NCI-H82 (cell line): ENCODE results near the gene C5orf34.
"Not testable (repeated sequence)": the region's sequence is repeated elsewhere in the genome, so short reads cannot be mapped to it uniquely, and the experiment has no call there.

Experiments used
- DNase-seq: peaks from one replicate; lab custom pipeline; 2025; lab: John Stamatoyannopoulos, UW

C5orf34 gene

GRCh38 chr5:43514025-43514424, 923 bp downstream of the C5orf34 start:
- DNase-seq: no peak

GRCh38 chr5:43511062-43511461, 3.9 kb downstream of the C5orf34 start:
- not testable (repeated sequence) for DNase-seq

DNA sequence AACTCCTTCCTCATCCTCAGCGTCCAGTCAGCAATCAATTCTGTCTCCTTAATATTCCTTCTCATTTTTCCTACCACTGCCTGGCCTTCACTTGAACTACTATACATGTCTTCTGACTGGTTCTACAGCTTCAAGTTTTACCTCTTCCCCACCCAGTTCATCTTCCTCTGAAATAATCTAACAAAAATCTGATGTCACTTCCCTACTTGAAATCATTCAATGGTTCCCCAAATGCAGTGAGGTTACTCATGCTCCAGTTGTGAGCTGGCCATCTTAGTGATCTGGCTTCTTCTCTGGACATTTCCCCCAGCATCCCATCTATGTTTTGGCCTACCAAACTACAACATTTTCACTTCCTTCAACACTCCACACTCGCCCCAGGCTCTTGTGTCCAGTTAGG, 16.4 kb downstream of the C5orf34 start:
- DNase-seq: no peak

DNA sequence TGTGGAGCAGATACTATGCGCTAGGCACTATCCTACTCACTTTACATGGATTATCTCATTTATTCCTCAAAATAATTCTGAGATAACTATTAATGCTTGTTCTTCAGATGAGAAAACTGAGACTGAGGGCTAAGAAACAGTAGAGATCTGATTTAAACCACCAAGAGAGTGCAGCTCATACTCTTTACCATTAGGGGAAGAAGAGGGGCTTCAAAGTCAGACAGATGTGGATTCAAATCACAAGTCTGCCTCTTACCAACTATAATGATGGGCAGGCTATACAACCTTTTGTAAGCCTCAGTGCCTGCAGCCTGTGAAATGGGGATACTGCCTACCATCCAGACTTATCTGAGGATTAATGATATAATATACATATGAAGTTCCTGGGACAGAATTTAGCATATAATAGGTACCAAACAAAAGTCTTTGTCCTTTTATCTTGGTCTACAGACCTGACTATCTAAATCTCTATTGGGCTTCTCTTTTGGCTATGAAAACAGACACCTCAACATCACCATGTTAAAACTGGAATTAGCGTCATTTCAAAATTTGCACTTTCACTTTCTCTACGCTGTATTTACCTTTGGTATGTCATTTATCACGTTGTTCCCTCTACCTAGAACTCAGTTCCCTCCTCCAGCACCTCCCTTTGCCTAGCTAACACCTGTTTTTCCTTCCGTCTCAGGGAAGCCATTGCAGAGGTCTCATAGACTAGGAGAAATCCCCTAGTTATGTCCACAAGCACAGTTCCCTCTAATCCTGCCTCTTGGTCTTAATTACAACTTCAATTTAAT, 17.4 kb downstream of the C5orf34 start:
- no peak for DNase-seq

DNA sequence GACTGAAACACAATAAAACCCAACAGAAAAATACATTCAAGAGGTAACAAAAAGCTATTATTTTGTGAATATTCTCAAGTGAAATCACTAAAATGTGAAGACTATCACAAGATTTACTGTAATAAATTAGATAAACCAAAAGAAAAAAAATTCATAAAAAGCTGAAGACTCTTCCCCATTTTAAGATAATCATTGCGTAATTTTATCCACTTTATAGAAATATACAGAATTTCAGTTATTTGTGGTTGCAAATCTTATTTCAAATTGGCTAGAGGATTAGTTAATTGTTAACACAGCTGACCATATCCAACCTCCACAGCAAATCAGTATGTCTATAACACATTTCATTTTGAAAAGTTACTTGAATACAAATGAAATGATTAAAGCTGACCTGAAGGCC, 23.6 kb downstream of the C5orf34 start:
- no peak for DNase-seq

DNA sequence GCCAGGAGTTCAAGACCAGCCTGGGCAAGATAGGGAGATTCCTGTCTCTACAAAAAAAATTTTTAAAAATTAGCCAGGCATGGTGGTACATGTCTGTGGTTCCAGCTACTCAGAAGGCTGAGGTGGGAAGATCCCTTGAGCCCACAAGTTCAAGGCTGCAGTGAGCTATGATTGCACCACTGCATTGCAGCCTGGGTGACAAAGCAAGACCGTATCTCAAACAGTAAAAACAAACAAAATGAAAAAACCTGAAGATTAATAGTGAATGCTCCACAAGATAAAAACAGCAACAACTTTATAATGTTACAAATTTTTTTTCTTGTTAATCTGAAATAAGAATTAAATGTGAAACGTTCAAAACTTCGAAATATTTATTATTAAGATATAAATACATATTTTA, 28.6 kb downstream of the C5orf34 start:
- no peak for DNase-seq

GRCh38 chr5:43485406-43485805, 29.5 kb downstream of the C5orf34 start:
- DNase-seq: no peak

DNA sequence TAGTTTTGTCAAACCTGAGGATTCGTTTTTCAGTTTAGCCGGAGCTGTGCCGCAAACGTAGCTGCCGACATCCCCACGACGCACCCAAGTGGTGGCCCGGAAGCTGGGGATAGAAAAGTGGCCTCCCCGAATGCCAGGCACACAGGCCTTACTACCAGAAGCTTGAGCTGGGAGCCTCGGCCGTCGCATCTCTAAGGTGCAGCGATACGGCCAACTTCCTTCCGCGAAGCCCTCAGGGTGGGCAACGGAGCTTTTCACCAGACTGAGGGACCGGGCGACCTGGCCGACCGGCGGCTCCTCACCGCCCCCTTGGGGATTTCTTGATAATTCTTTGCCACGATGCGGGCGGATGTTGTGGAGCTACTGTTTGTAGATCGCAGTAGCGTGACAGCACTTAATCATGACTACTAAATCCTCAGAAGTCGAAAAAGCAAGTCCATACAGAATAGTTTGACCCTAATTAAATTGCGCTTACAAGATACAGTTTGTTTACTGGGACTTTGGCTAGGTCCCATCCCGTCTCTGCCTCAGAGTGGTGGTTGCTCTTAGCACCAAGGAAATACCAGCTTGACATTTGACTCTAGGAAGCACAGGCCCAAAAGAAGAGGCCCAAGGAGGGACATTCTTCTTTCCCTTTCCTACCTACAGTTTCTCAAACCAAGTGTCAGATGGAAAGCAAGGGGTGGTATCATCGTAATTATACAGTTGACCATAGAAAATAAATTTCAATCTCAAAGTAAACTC, 30.7 kb downstream of the C5orf34 start:
- peak; percentile 86 for DNase-seq

DNA sequence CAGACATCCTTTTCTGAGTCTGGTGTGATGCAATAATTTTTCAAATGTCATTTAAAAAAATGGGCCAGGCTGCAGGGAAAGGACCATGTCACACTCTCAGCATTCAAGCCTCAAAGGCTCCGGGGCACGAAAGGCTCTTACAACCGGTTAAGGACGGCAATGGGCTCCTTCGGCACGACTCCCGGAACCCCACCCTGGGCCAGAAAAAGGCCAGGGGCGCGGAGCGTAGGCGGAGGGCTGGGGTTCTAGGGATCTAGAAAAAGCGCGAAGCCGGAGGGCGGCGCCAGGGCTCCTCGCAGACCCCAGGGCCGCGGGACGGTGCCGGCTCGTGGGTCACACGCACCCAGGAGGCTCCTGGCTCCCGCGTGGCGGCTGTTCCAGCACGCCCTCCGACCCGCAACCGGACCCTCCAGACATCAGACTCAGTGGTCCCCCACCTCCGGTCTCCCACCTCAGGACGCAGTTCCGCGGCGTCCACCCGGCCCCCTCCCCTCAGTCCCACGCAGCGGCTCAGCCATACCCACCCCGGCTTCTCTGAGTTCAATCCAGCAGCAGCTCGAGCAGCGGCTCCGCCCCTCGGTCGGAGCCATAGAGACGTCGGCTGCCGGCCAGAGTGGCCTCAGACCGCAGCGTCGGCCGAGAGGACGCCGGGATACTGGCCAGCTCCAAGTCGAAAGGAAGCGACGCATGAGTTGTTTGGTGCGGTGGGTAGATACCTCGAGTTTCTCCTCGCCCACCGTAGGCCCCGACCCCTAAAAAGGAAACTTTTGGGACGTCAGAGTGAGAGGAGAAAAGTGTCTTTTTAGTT, 31.4 kb downstream of the C5orf34 start, which contains the start of gene TMEM267:
Gene TMEM267, minus strand, starts transcription at position 568 of the 808 bp plus-strand sequence. CDS start 29,896 bp downstream, outside the sequence.
- DNase-seq: peak; percentile 94

GRCh38 chr5:43482490-43483297, 32.3 kb downstream of the C5orf34 start:
- DNase-seq: no peak

GRCh38 chr5:43469671-43470391, 45.1 kb downstream of the C5orf34 start:
- no peak for DNase-seq

DNA sequence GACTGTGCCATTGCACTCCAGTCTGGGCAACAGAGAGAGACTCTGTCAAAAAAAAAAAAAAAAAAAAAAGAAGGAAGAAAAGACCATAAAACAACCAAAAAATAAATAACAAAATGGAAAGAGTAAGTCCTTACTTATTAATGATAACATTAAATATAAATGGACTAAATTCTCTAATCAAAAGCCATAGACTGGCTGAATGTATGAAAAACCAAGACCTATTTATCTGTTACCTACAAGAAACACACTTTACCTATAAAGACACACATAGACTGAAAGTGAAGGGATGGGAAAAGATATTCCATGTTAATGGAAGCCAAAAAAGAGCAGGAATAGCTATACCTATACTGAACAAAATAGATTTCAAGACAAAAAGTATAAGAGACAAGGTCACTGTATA, 47.8 kb downstream of the C5orf34 start:
- DNase-seq: no peak

DNA sequence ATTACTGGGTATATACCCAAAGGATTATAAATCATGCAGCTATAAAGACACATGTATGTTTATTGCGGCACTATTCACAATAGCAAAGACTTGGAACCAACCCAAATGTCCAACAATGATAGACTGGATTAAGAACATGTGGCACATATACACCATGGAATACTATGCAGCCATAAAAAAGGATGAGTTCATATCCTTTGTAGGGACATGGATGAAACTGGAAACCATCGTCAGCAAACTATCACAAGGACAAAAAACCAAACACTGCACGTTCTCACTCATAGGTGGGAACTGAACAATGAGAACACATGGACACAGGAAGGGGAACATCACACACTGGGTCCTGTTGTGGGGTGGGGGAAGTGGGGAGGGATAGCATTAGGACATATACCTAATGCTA, 49.5 kb downstream of the C5orf34 start:
- DNase-seq: not testable (repeated sequence)

GRCh38 chr5:43461066-43461465, 53.9 kb downstream of the C5orf34 start:
- DNase-seq: no peak

DNA sequence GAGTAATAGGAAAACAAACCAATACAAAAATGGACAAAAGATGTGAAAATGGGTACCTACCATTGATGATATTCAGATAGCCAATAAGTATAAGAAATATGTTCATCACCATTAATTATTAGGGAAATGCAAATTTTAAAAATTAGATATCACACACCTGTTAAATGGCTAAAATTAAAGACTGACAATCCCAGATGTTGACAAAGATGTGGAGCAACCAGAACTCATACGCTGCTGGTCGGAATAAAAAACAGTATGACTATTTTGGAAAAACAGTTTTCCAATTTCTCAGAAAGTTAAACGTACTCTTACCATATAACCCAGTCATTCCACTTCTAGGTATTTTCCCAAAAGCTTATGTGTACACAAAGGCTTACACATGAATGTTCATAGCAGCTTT, 58.4 kb downstream of the C5orf34 start:
- no peak for DNase-seq

DNA sequence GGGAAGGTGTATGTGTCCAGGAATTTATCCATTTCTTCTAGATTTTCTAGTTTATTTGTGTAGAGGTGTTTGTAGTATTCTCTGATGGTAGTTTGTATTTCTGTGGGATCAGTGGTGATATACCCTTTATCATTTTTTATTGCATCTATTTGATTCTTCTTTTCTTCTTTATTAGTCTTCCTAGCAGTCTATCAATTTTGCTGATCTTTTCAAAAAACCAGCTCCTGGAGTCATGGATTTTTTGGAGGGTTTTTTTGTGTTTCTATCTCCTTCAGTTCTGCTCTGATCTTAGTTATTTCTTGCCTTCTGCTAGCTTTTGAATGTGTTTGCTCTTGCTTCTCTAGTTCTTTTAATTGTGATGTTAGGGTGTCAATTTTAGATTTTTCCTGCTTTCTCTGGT, 73.4 kb downstream of the C5orf34 start:
- DNase-seq: not testable (repeated sequence)

DNA sequence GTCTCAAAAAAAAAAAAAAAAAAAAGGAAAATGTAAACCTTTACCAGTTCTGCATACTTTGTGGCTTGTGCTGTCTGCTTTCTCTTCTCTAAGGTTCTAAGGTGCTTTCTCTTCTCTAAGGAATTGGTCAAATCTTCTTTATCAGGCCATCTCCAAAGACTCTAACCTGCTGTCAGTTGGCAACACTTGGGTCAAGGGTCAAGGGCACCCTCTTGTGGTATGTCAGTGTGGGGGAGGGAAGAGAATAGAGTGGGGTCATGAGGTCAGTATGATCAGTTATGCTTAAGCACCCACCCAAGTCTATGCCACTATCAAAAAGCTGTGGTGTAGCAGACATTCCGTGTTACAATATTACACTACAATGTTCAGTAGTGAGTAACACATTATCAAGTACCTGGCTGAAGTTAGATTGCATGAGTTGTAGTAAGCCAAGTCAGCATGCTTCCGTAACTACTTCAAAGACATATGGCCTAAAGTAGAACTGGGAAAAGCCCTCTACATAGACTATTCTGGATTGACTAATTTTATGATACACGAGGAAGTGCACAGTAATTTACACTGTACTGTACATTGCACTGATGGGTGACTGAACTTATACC, 77.8 kb downstream of the C5orf34 start:
- DNase-seq: no peak
